ENCODE data around the gene GLRA2. TPM values are rescaled to one million over a fixed set of nuclear protein-coding genes. Genes with fewer than 3 reads are reported as not detected.

GLRA2 gene
- not detected in 2 replicates for total RNA-seq (2014; rRNA removed; shearing (Covaris generic))

GRCh38 chrX:14529290-14529989 is at the start of gene GLRA2:
Gene GLRA2 (plus strand): TSS chrX:14529536. CDS start chrX:14530058, 522 bp downstream.
- DNase-seq (ENCODE audit: low read depth in 1 of 2, low spot score in 2 of 2): peak in 1 of 2 experiments; percentile 1
- H3K9me3 ChIP-seq (replicated peaks): no peaks in the 10 kb centered on the region
- no peaks in the 10 kb centered on the region for H3K4me1 ChIP-seq (replicated peaks)
- H3K4me3 ChIP-seq: no peak within 1 kb of the TSS
- no peaks in the 10 kb centered on the region for H3K27me3 ChIP-seq (replicated peaks)
- H3K27ac ChIP-seq: no peak within 1 kb of the TSS
- no peaks in the 10 kb centered on the region for H3K36me3 ChIP-seq

- no peaks in the 10 kb centered on the region for H3K9me3 ChIP-seq (replicated peaks)
- DNase-seq (ENCODE audit: low read depth in 1 of 2, low spot score in 2 of 2): no peak
- H3K27me3 ChIP-seq (replicated peaks): no peaks in the 10 kb centered on the region
- H3K4me3 ChIP-seq: no peak overlapping the region
- no peaks in the 10 kb centered on the region for H3K36me3 ChIP-seq
- H3K4me1 ChIP-seq (replicated peaks): no peaks in the 10 kb centered on the region
- H3K27ac ChIP-seq: no peak overlapping the region
Observed at GRCh38 chrX:14489437-14489836, 39.9 kb upstream of the GLRA2 start.

- Histone ChIP-seq H3K4me3 (no peak overlapping the region), H3K4me1 (replicated peaks) (no peaks in the 10 kb centered on the region), H3K27me3 (replicated peaks) (no peaks in the 10 kb centered on the region), H3K9me3 (replicated peaks) (no peaks in the 10 kb centered on the region), H3K36me3 (no peaks in the 10 kb centered on the region), H3K27ac (no peak overlapping the region)
- no peak for DNase-seq (ENCODE audit: low read depth in 1 of 2, low spot score in 2 of 2)
Observed at GRCh38 chrX:14491689-14492088, 37.6 kb upstream of the GLRA2 start.

- peak overlapping the region; percentile 39; the same call in 1 of the 2 replicates for H3K27ac ChIP-seq
- peak overlapping the region; percentile 18 for H3K4me3 ChIP-seq
- no peak for DNase-seq (ENCODE audit: low read depth in 1 of 2, low spot score in 2 of 2)
Observed at GRCh38 chrX:14496674-14497073, 32.7 kb upstream of the GLRA2 start.

GRCh38 chrX:14497184-14497666 is 32.1 kb upstream of the GLRA2 start:
- peak in 1 of 2 experiments; percentile 21 for DNase-seq (ENCODE audit: low read depth in 1 of 2, low spot score in 2 of 2)
- Histone ChIP-seq H3K27me3 (replicated peaks) (no peaks in the 10 kb centered on the region), H3K27ac (peak overlapping the region; percentile 39; the same call in 1 of the 2 replicates), H3K9me3 (replicated peaks) (no peaks in the 10 kb centered on the region), H3K4me3 (peak overlapping the region; percentile 18), H3K4me1 (replicated peaks) (no peaks in the 10 kb centered on the region), H3K36me3 (no peaks in the 10 kb centered on the region)

More at GRCh38 chrX:14496674-14497073, 32.7 kb upstream of the GLRA2 start:
- H3K36me3 ChIP-seq: no peaks in the 10 kb centered on the region
- H3K4me1 ChIP-seq (replicated peaks): no peaks in the 10 kb centered on the region
- H3K9me3 ChIP-seq (replicated peaks): no peaks in the 10 kb centered on the region
- no peaks in the 10 kb centered on the region for H3K27me3 ChIP-seq (replicated peaks)

GRCh38 chrX:14501327-14501726 is 28.0 kb upstream of the GLRA2 start:
- Histone ChIP-seq H3K9me3 (replicated peaks) (no peaks in the 10 kb centered on the region), H3K27me3 (replicated peaks) (no peaks in the 10 kb centered on the region), H3K4me1 (replicated peaks) (no peaks in the 10 kb centered on the region), H3K4me3 (no peak overlapping the region), H3K27ac (no peak overlapping the region), H3K36me3 (no peaks in the 10 kb centered on the region)
- no peak for DNase-seq (ENCODE audit: low read depth in 1 of 2, low spot score in 2 of 2)

- H3K9me3 ChIP-seq (replicated peaks): no peaks in the 10 kb centered on the region
- H3K27me3 ChIP-seq (replicated peaks): no peaks in the 10 kb centered on the region
- H3K4me3 ChIP-seq: no peak overlapping the region
- H3K4me1 ChIP-seq (replicated peaks): no peaks in the 10 kb centered on the region
- H3K36me3 ChIP-seq: no peaks in the 10 kb centered on the region
- no peak for DNase-seq (ENCODE audit: low read depth in 1 of 2, low spot score in 2 of 2)
- no peak overlapping the region for H3K27ac ChIP-seq
Observed at GRCh38 chrX:14504960-14505538, 24.3 kb upstream of the GLRA2 start.

GRCh38 chrX:14505648-14506047 is 23.7 kb upstream of the GLRA2 start:
- H3K27me3 ChIP-seq (replicated peaks): no peaks in the 10 kb centered on the region
- no peaks in the 10 kb centered on the region for H3K36me3 ChIP-seq
- no peak overlapping the region for H3K27ac ChIP-seq
- H3K4me1 ChIP-seq (replicated peaks): no peaks in the 10 kb centered on the region
- H3K4me3 ChIP-seq: no peak overlapping the region
- no peak for DNase-seq (ENCODE audit: low read depth in 1 of 2, low spot score in 2 of 2)
- no peaks in the 10 kb centered on the region for H3K9me3 ChIP-seq (replicated peaks)

GRCh38 chrX:14506866-14507265 is 22.5 kb upstream of the GLRA2 start:
- Histone ChIP-seq H3K36me3 (no peaks in the 10 kb centered on the region), H3K9me3 (replicated peaks) (no peaks in the 10 kb centered on the region), H3K27me3 (replicated peaks) (no peaks in the 10 kb centered on the region), H3K4me3 (no peak overlapping the region), H3K27ac (no peak overlapping the region), H3K4me1 (replicated peaks) (no peaks in the 10 kb centered on the region)
- DNase-seq (ENCODE audit: low read depth in 1 of 2, low spot score in 2 of 2): no peak

- DNase-seq (ENCODE audit: low read depth in 1 of 2, low spot score in 2 of 2): no peak
- no peak overlapping the region for H3K27ac ChIP-seq
- H3K4me3 ChIP-seq: no peak overlapping the region
Observed at GRCh38 chrX:14508025-14508690, 21.2 kb upstream of the GLRA2 start.

GRCh38 chrX:14509325-14510057 is 19.8 kb upstream of the GLRA2 start:
- no peaks in the 10 kb centered on the region for H3K36me3 ChIP-seq
- no peak for DNase-seq (ENCODE audit: low read depth in 1 of 2, low spot score in 2 of 2)
- no peaks in the 10 kb centered on the region for H3K27me3 ChIP-seq (replicated peaks)
- no peaks in the 10 kb centered on the region for H3K4me1 ChIP-seq (replicated peaks)
- no peak overlapping the region for H3K4me3 ChIP-seq
- no peaks in the 10 kb centered on the region for H3K9me3 ChIP-seq (replicated peaks)
- no peak overlapping the region for H3K27ac ChIP-seq

More at GRCh38 chrX:14508025-14508690, 21.2 kb upstream of the GLRA2 start:
- no peaks in the 10 kb centered on the region for H3K4me1 ChIP-seq (replicated peaks)
- no peaks in the 10 kb centered on the region for H3K9me3 ChIP-seq (replicated peaks)
- no peaks in the 10 kb centered on the region for H3K36me3 ChIP-seq
- no peaks in the 10 kb centered on the region for H3K27me3 ChIP-seq (replicated peaks)

- Histone ChIP-seq H3K4me1 (replicated peaks) (no peaks in the 10 kb centered on the region), H3K9me3 (replicated peaks) (no peaks in the 10 kb centered on the region), H3K36me3 (no peaks in the 10 kb centered on the region), H3K4me3 (no peak overlapping the region), H3K27ac (no peak overlapping the region), H3K27me3 (replicated peaks) (no peaks in the 10 kb centered on the region)
- DNase-seq (ENCODE audit: low read depth in 1 of 2, low spot score in 2 of 2): peak; percentile 23 to 42
Observed at GRCh38 chrX:14528629-14529289, 577 bp upstream of the GLRA2 start.

- H3K4me3 ChIP-seq: no peak overlapping the region
- DNase-seq (ENCODE audit: low read depth in 1 of 2, low spot score in 2 of 2): no peak
Observed at GRCh38 chrX:14533867-14534266, 4.5 kb downstream of the GLRA2 start.

More at GRCh38 chrX:14533867-14534266, 4.5 kb downstream of the GLRA2 start:
- H3K27ac ChIP-seq: no peak overlapping the region
- no peaks in the 10 kb centered on the region for H3K9me3 ChIP-seq (replicated peaks)
- H3K36me3 ChIP-seq: no peaks in the 10 kb centered on the region
- H3K27me3 ChIP-seq (replicated peaks): no peaks in the 10 kb centered on the region
- no peaks in the 10 kb centered on the region for H3K4me1 ChIP-seq (replicated peaks)
